HG03039 (cell line): Measurements from ENCODE around the gene SARNP.

ENCODE experiments used
- ATAC-seq: cut with Tn5 transposase; IDR thresholded peaks from one replicate; pipeline ENCODE4 v1.9.1; 2021; ENCODE audit warnings: mild to moderate bottlenecking, moderate library complexity; ENCODE audit not compliant: unreplicated experiment

The SARNP gene

GRCh38 chr12:55711786-55712553 lies 105.6 kb downstream of the SARNP start:
- ATAC-seq, result no peak

GRCh38 chr12:55708695-55709233 lies 108.8 kb downstream of the SARNP start:
- no peak for ATAC-seq

- ATAC-seq, result no peak
Measured at GRCh38 chr12:55707841-55708694, 109.5 kb downstream of the SARNP start, which contains the start of gene ITGA7. ITGA7 (minus strand) TSS chr12:55707904; CDS start chr12:55707682, 222 bp downstream.
